ENCODE measurements around the gene IPO11.

GRCh38 chr5:62465985-62466925 lies 53.7 kb downstream of the IPO11 start:
- no peak for TF ChIP-seq CTCF (IDR thresholded peaks at IDR 0.05; ENCODE audit: low read length)
- no peak for TF ChIP-seq EZH2 (IDR thresholded peaks at IDR 0.05; ENCODE audit: borderline replicate concordance, low read length)

Measured in OCI-LY1 (cell line).